ENCODE results near the gene SNORC. TPM values are rescaled to one million over a fixed set of nuclear protein-coding genes. Genes with fewer than 3 reads are reported as not detected.

SNORC gene
- total RNA-seq, 1 donor from 2014 or later = 0.96 TPM

DNA sequence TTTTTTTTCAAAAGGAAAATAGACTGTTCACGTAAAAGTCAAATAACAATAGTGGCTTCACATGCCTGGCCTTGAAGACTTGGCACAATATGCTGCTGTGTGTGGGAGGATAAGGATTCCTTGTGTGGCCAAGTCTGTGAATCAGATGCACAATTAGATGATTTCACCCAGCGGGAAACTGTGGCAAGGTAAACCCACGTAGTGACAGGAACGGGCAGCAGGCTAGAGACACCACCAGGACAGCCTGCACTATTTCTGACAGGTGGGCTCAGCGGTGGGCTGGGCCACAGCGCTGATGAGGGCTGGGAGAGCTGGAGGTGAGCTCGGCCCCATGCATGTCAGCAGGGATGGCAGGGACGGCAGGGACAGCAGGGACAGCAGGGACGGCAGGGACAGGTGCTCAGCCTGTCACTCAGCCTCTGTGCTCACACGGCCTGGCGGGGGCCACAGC, 21.6 kb downstream of the SNORC start:
- H3K27me3 ChIP-seq = peaks cover 5% of the 10 kb centered on the region
- DNase-seq = no peak
- no peaks in the 10 kb centered on the region for H3K36me3 ChIP-seq
- H3K9me3 ChIP-seq = no peaks in the 10 kb centered on the region
- TF ChIP-seq, protein P1, sequence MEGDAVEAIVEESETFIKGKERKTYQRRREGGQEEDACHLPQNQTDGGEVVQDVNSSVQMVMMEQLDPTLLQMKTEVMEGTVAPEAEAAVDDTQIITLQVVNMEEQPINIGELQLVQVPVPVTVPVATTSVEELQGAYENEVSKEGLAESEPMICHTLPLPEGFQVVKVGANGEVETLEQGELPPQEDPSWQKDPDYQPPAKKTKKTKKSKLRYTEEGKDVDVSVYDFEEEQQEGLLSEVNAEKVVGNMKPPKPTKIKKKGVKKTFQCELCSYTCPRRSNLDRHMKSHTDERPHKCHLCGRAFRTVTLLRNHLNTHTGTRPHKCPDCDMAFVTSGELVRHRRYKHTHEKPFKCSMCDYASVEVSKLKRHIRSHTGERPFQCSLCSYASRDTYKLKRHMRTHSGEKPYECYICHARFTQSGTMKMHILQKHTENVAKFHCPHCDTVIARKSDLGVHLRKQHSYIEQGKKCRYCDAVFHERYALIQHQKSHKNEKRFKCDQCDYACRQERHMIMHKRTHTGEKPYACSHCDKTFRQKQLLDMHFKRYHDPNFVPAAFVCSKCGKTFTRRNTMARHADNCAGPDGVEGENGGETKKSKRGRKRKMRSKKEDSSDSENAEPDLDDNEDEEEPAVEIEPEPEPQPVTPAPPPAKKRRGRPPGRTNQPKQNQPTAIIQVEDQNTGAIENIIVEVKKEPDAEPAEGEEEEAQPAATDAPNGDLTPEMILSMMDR (IDR thresholded peaks at IDR 0.05) = no peak
- intact Hi-C loops (cut with DNase I) = no loop called here
- no peak for ATAC-seq
- H3K4me3 ChIP-seq = no peak overlapping the region
- no peak overlapping the region for H3K27ac ChIP-seq
- no peaks in the 10 kb centered on the region for H3K4me1 ChIP-seq

DNA sequence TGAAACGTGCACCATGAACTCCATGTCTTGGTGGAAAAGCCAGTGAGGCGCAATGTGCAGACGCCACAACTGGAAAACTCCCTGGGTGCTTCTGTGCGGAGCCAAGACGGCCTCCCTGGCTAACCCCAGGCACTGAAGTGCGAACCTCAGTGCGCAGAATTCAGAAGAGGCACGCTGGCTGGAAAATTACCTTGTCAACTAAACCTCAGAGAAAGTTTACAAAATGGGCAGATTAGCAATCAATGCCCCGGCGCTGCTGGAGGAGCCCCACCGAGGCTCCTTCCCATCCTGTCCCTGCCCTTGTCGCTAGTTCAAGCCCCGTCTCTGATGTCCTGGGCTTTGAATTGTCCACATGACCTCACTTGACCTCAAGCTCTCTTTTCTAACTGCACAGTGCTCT, 22.2 kb downstream of the SNORC start:
- Histone ChIP-seq H3K36me3 (no peaks in the 10 kb centered on the region), H3K27ac (no peak overlapping the region), H3K4me1 (no peaks in the 10 kb centered on the region), H3K9me3 (no peaks in the 10 kb centered on the region), H3K4me3 (no peak overlapping the region), H3K27me3 (peaks cover 5% of the 10 kb centered on the region)
- DNase-seq (no peak), ATAC-seq (no peak)
- intact Hi-C loops (cut with DNase I) = no loop called here
- TF ChIP-seq, protein P1 (IDR thresholded peaks at IDR 0.05) = no peak

DNA sequence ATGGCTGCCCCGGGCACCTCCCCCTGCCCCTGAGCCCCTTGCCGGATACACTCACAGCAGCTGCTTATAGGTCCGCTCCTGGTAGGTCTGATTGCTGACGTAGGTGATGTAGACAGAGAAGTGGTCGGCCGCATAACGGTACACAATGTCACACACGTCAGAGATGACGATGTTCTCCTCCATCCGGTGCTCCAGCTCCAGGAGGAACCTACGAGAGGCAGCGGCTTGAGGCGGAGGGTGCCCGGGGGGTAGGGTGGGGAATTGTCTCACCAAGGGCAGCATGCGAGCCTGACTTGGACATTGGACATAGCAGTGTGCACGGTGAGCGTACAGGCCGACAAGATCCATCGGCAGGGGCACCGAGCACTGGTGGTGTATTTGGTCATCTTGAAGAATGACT, 22.8 kb downstream of the SNORC start:
- Histone ChIP-seq H3K27me3 (peaks cover 5% of the 10 kb centered on the region), H3K9me3 (no peaks in the 10 kb centered on the region), H3K4me1 (no peaks in the 10 kb centered on the region), H3K36me3 (no peaks in the 10 kb centered on the region), H3K27ac (no peak overlapping the region), H3K4me3 (no peak overlapping the region)
- ATAC-seq (no peak), DNase-seq (peak; percentile 47)
- intact Hi-C loops (cut with DNase I) = no loop called here
- TF ChIP-seq, protein P1 (IDR thresholded peaks at IDR 0.05) = no peak

DNA sequence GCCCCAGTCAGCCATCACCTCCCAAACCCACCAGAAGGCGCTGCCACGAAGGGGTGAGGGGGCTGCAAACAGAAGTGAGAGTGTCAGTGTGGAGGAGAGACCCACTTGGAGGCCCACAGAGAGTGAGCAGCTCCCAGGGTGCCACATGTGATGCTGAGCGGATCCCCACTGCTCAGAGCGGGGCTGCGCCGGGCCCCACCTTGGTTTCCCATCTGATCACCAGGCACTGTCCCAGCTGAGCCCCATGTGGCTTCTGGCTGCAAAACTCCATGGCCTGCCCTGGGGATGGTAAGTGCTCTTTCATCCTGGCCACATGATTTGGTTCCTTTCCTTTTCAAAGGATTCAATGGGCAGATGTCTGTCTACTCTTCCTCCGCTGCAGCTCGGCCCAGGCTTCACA, 23.8 kb downstream of the SNORC start:
- Histone ChIP-seq H3K9me3 (no peaks in the 10 kb centered on the region), H3K4me1 (no peaks in the 10 kb centered on the region), H3K4me3 (no peak overlapping the region), H3K36me3 (no peaks in the 10 kb centered on the region), H3K27me3 (peaks cover 5% of the 10 kb centered on the region), H3K27ac (no peak overlapping the region)
- ATAC-seq (no peak), DNase-seq (no peak)
- TF ChIP-seq, protein P1 (IDR thresholded peaks at IDR 0.05) = no peak
- intact Hi-C loops (cut with DNase I) = no loop called here

DNA sequence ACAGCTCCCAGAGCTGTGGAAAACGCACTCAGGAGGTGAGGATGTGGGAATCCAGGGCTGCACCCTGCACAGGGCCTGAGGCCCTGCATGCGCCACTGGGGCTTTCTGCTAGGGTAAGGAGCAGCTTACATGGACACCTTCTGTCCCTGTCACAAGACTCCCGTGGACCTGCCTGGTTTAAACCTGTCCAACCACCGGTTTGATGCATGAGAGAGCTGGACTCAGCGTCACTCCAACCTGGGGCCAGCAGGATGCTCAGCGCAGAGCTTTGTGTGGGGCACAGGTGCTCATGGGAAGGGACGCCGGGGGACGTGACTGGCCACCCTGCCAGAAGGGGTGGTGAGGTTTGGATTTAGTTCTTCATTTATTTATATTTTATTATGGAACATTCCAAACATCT, 24.2 kb downstream of the SNORC start:
- no peak for DNase-seq
- TF ChIP-seq, protein P1 (IDR thresholded peaks at IDR 0.05) = no peak
- H3K4me3 ChIP-seq = no peak overlapping the region

DNA sequence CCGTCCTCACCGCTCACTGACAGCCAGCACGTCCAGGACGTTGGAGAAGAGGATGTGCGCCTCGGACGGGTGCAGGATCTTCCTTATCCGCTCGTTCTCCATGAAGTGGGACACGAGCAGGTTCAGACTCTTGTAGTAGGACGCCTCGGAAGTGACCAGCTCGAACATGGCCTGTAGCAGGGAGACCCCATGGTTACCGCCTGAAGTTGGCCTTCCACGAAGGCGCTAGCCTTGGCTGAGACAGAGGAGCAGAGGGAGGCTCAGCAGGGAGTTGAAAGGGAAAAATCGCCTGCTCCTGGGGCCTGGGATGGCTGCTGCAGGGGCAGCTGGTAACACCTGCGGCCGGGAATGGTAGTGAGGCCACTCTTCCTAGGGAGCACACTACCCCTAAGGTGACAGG, 24.7 kb downstream of the SNORC start:
- intact Hi-C loops (cut with DNase I) = no loop called here

More for the DNA sequence above, 24.2 kb downstream of the SNORC start:
- no peaks in the 10 kb centered on the region for H3K36me3 ChIP-seq
- no peaks in the 10 kb centered on the region for H3K9me3 ChIP-seq
- H3K27ac ChIP-seq = no peak overlapping the region
- peaks cover 5% of the 10 kb centered on the region for H3K27me3 ChIP-seq
- ATAC-seq = no peak
- intact Hi-C loops (cut with DNase I) = no loop called here
- H3K4me1 ChIP-seq = no peaks in the 10 kb centered on the region

More for the DNA sequence above, 24.7 kb downstream of the SNORC start:
- ATAC-seq (no peak), DNase-seq (no peak)
- no peaks in the 10 kb centered on the region for H3K4me1 ChIP-seq
- no peak overlapping the region for H3K27ac ChIP-seq
- H3K4me3 ChIP-seq = no peak overlapping the region
- H3K9me3 ChIP-seq = no peaks in the 10 kb centered on the region
- no peaks in the 10 kb centered on the region for H3K36me3 ChIP-seq
- peaks cover 5% of the 10 kb centered on the region for H3K27me3 ChIP-seq
- TF ChIP-seq, protein P1 (IDR thresholded peaks at IDR 0.05) = no peak

Data from upper lobe of right lung (tissue), 1 donor.